AG04449 (cell line): ENCODE data around the gene SRMS.

Experiments
- CTCF ChIA-PET: fragments of 350-600 bp; formaldehyde crosslinking; extraction: SDS; loops from one replicate; lab custom pipeline; 2021; ENCODE audit warnings: antibody characterized with exemption; lab: Yijun Ruan, JAX
- POLR2A ChIA-PET: fragments of 400-600, 350-600 bp; formaldehyde crosslinking; extraction: SDS; loops from one replicate; lab custom pipeline; 2020; ENCODE audit warnings: antibody characterized with exemption, inconsistent platforms; lab: Yijun Ruan, JAX
- DNase-seq: peaks from one replicate; pipeline ENCODE4 v3.0.0-alpha.2; 2010; ENCODE audit warnings: low read depth, low spot score
- H3K4me3 ChIP-seq: 2 replicates; pipeline ENCODE4 v1.5.1; 2011; ENCODE audit warnings: low read depth, mild to moderate bottlenecking, control low read depth, low read length
- CTCF ChIP-seq: IDR thresholded peaks from one replicate; pipeline ENCODE4 v1.5.1; 2011; ENCODE audit warnings: mild to moderate bottlenecking, moderate library complexity, low read length, control low read depth, inconsistent platforms; ENCODE audit not compliant: insufficient read depth; ENCODE audit errors: missing control alignments

The SRMS gene

GRCh38 chr20:63587256-63587655 lies 39.7 kb upstream of the SRMS start:
- TF ChIP-seq CTCF = no peak
- no peak overlapping the region for H3K4me3 ChIP-seq
- POLR2A ChIA-PET = no interaction called here
- no peak for DNase-seq
- CTCF ChIA-PET = no interaction called here

- ChIA-PET POLR2A (no interaction called here), CTCF (interaction anchor here (0.7 kb wide), 1 partner anchor 19 kb away, joined by 3 read pairs; no protein-coding TSS in a partner anchor)
- DNase-seq = no peak
- no peak overlapping the region for H3K4me3 ChIP-seq
- TF ChIP-seq CTCF = no peak
Measured at GRCh38 chr20:63586797-63587196, 39.2 kb upstream of the SRMS start.

- POLR2A ChIA-PET = no interaction called here
- CTCF ChIA-PET = interaction anchor here (0.7 to 1.4 kb wide), 2 partner anchors 12 to 18 kb away, joined by 3 to 4 read pairs; partner anchors contain the start of gene HELZ2
- no peak for DNase-seq
- no peak for TF ChIP-seq CTCF
- H3K4me3 ChIP-seq = no peak overlapping the region
Measured at GRCh38 chr20:63585616-63586565, 38.3 kb upstream of the SRMS start.

GRCh38 chr20:63582382-63583063 lies 35.0 kb upstream of the SRMS start:
- no peak for DNase-seq
- ChIA-PET POLR2A (no interaction called here), CTCF (interaction anchor here (0.7 to 0.8 kb wide), 2 partner anchors 391 to 398 kb away, joined by 3 to 5 read pairs; partner anchors contain the start of gene PRPF6)
- H3K4me3 ChIP-seq = no peak overlapping the region
- no peak for TF ChIP-seq CTCF

GRCh38 chr20:63580796-63581461 lies 33.4 kb upstream of the SRMS start:
- peak; percentile 51 for TF ChIP-seq CTCF
- ChIA-PET CTCF (interaction anchor here (0.8 to 0.9 kb wide), 2 partner anchors 43 to 101 kb away, joined by 3 read pairs; no protein-coding TSS in a partner anchor), POLR2A (no interaction called here)
- H3K4me3 ChIP-seq = no peak overlapping the region
- DNase-seq = no peak
